GM21447 (cell line): Measurements from ENCODE around the gene OR51E2.
A peak's percentile ranks its signal among the peaks of the same experiment; 100 is the strongest.

Source experiments
- ATAC-seq: cut with Tn5 transposase; IDR thresholded peaks from one replicate; pipeline ENCODE4 v1.9.1; 2021; ENCODE audit not compliant: unreplicated experiment

Gene OR51E2

DNA sequence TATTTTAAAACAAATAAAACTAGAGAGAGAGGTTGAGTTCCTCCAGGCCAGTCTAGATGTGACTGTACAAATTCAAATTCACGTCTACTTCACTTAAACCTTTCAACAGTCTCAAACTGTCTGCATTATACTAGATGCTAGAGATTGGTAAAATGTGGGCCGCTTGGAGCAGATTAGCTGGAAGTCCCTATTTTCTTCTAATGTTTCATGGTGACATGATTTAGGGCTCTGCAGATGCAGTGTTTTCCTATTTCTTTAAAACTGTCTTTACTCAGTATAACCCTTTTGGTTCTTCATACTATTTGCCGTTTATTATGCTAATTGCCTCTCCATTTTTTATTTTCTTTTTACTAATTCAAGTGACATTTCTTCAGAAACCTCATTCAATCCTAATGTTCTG, 33.5 kb downstream of the OR51E2 start:
- ATAC-seq, result no peak

DNA sequence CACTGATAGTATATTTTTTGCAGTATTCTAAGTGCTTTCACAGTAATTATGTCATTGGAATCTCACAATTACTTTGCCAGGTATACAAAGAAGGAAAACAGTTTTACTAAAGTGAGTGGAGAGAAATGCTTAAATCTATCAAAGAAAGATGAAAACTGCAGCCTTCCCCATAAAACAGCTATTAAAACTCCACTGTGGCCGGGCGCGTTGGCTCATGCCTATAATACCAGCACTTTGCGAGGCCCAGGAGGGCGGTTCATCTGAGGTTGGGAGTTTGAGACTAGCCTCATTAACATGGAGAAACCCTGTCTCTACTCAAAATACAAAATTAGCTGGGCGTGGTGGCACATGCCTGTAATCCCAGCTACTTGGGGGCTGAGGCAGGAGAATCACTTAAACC, 34.8 kb downstream of the OR51E2 start:
- ATAC-seq, result no peak

DNA sequence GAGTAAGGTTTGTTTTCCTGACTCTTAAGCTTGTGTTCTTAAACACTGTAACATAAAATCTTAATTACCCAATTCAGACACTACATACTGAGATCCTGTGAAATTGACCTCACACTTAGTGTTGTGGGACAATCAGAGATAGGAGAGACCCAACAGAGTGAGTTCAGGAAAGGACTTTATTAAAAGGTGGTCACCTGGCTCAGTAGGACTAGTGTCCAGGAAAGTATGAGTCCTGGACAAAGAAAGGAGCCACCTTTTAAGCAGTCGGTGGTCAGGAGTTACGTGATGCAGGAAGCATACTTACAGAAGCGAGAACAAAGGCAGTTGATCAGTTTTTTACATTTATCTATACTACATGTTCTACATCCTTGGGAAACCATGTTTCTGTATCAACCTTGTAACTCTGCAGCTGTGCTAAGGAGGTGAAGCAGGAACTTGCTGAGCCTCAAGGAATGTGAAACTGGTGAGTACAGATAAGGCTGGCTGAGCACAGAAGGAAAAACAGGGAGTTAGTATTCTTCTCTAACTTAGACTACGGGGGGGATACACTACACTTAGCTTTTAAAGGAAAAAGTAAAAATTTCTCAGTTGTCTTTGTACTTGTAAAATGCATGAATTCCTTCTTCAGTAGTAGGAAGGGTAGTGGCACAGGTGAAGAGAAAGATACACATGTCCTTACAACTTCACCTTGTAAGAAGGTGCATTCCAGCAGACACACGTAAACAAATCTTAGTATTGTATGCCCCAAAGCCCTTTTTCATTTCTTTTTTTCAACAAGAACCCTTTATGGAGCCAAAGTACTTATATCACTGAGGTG, 38.8 kb downstream of the OR51E2 start:
- no peak for ATAC-seq

DNA sequence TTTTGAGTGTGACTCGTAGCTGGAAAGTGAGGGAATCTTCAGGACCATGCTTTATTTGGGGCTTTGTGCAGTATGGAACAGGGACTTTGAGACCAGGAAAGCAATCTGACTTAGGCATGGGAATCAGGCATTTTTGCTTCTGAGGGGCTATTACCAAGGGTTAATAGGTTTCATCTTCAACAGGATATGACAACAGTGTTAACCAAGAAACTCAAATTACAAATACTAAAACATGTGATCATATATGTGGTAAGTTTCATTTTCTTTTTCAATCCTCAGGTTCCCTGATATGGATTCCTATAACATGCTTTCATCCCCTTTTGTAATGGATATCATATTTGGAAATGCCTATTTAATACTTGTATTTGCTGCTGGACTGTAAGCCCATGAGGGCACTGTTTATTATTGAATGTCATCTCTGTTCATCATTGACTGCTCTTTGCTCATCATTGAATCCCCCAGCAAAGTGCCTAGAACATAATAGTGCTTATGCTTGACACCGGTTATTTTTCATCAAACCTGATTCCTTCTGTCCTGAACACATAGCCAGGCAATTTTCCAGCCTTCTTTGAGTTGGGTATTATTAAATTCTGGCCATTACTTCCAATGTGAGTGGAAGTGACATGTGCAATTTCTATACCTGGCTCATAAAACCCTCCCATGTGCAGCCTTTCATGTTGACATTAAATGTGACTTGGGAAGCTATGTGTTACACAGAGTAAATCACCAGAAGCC, 42.9 kb downstream of the OR51E2 start:
- no peak for ATAC-seq

DNA sequence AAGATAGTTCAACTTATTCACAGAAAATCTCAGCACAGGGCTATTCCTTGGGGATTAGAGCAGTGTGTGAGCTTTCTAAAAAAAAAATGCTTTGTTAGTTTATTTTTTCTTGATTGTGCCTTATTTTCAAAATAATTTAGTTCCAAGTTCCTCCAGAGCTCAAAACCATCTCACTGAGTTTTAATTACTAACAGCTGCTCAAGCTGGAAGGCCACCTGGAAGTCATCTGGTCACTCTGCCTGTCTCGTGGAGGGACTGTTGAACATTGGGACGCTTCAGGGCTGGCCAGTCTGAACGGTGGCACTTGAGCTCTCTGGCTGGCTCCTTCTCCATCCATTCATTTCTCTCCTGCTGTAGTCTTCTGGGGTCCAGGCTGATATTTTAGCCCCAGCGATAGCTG, 49.9 kb downstream of the OR51E2 start:
- ATAC-seq, result no peak

DNA sequence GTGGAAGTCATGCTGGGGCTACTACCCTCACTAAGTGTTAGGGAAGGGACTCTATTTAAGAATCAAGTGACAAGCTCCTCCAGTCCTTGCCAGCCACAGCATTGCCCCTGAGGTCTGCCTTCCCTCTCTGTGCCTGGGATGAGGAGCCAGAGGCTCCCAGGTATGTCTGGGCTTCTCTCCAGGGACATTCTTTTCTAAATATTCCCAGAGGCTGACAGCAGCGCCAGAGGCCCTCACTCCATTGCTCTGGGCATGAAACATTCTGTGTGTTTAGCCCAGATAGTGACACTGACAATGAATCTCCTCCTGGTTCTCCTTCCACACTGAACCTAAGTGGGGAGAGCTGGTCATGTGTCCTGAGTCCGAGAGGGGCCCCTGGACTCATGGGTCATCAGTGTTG, 51.7 kb downstream of the OR51E2 start:
- ATAC-seq, result no peak

DNA sequence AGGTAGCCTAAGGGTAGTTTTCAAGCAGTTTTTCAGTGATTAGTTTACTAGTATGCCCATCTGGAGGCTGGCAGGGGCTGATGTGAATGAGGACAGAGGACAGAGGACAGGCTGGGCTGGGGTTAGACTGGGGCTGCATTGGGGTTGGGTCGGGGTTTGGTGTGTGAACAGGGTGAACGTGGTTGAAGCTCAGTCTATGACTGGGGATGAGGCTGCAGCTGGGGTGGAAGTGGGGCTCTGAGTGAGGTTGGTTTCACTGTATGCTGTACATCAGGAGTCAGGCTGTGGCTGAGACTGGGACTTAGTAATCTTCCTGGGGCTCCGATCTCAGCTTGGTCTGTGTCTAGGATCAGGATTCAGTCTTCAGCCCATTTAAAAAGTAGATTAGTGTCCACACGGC, 53.4 kb downstream of the OR51E2 start:
- no peak for ATAC-seq

DNA sequence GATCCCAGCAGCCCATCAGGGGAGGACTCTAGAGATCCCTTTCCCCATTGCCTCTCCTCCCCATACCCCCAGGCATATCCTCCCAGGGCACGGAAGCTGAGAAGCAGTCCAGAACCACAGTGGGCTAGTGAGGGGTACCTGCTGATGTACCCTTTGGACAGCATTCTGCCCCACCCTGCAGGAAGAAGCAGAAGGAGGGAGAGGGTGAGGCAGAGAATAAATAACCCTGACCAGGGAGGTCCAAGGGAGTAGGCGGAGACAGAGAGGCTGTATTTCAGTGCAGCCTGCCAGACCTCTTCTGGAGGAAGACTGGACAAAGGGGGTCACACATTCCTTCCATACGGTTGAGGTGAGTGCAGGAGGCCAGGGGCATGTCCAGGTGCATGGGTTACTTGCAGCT, 54.0 kb downstream of the OR51E2 start, which contains the start of gene OR51E1:
Gene OR51E1, plus strand, starts transcription at position 301 of the 400 bp plus-strand sequence. CDS start 8,545 bp downstream, outside the sequence.
- no peak for ATAC-seq

DNA sequence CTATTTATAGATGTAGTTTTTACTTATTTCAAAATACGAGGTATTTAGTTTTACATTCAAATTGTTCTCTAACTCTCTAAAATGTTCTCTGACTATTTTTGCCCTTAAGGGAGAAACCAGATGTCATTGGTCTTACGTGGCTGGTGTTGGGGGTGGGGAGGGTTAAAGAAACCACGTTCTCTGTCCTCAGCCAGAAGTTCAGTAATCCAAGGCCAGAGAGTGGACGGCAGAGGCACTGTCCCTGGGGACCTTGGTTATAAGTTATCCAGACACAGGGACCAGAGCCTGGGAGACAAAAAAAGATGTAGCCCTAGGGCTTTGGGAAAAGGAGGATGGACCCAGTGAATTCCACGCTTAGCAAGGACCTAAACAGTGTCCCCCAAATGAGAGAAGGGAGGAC, 54.6 kb downstream of the OR51E2 start:
- no peak for ATAC-seq

DNA sequence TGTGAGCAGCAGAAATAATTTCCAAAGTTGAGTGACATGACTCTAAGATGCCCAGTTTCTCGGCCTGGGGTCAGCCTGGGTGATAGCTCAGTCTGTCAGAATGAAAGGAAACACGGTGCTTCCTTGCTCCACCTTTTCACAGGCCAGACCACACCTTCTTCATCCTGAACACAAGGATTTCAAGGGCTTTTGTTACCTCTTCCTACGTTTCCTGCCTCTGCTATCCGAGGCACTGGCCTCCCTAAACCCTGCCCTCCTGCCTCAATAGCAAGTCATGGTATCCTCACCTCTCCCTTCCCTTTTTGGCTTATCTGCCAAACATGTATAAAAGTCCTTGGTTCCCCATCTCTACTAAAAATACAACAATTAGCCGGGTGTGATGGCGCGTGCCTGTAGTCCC, 55.6 kb downstream of the OR51E2 start:
- ATAC-seq, result no peak

DNA sequence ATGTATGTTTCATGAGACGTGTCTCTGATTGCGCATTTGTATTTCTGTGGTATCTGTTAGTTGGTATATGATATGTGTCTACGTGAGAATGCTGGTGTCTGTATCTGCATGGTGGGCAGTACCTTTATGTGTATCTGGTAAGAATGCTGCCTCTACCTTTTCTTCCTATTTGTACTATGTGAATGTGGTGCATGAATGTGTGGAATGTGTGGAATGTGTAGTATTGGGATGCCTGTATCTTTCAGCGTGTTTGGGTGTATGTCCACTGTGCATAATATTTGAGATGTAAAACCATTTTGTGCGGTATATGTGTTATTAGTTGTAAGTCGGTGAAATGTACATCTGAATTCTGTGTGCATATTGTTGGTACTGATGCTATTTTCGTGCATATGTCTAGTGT, 56.2 kb downstream of the OR51E2 start:
- ATAC-seq, result no peak

DNA sequence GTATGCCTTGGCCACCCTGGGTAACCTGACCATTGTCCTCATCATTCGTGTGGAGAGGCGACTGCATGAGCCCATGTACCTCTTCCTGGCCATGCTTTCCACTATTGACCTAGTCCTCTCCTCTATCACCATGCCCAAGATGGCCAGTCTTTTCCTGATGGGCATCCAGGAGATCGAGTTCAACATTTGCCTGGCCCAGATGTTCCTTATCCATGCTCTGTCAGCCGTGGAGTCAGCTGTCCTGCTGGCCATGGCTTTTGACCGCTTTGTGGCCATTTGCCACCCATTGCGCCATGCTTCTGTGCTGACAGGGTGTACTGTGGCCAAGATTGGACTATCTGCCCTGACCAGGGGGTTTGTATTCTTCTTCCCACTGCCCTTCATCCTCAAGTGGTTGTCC, 57.7 kb downstream of the OR51E2 start:
- no peak for ATAC-seq

DNA sequence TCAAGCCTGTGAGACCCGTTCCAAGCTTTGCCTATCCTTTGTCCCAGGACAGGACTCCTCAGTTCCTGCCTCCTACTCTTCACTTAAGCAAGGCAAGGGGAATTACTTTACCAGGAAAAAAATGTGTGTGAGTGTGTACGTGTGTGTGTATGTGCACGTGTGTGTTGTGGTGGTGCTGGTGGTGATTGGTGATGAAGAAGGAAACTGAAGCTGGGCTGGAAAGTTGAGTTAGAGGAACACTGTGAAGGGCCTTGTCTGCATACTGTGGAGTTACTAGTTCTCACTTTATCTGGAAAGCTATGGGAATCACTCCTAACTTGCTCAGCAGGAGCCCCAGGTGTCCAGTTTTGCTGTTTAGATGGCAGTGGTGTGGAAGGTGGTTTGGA, 60.0 kb downstream of the OR51E2 start:
- no peak for ATAC-seq

DNA sequence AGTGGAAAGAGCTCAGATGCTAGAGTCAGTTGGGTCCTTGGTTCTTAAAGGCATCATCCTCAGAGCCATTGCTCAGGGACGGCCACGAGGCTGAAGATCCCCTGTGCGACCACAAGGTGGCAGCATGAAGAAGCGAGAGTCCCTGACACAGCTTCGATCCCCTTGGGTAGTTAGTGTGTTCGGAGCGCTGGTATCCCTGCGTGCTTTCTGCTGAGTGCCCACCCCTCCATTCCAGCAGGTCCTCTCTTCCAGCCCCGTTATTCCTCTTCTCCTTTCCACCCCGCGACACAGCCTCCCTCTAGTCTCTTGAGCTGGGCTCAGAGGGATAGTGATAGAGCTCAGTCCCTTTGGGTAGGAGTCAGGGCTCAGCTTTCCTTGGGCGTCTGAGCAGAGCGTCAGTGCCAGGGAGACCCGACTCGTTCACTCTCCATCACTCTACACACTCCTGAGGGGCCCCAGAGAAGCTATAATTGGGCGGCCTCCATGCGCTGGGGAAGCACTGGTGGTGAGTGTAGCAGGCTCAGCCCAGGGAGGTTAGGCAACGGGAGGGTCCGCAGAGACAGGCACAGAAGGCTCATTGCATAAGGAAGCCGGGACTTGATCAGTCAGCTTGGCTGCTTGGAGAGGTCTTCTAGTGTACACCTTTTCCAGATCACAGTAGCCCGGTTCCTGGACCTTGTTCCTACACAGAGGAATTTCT, 60.5 kb downstream of the OR51E2 start, which contains the start of gene OR51D1:
Gene OR51D1, plus strand, starts transcription at position 516 of the 700 bp plus-strand sequence. CDS start 2,314 bp downstream, outside the sequence.
- peak; percentile 93 for ATAC-seq

DNA sequence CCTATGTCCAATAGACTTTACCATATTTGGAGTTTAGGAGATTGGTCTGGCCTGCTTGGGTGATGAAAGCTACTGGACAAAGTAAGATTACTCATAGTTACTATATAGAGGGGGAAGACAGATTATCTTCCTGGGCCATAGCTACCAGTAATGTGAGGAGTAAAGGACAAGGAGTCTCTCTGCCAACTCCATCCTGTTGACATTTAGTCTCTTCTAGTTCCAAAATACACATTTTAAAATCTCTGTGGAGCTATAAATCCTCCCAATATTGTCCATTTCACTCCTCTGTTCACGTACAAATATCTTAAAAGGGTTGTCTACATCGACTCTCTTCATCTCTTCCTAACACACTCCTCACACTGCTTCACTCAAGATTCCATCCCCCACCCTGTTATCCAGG, 61.5 kb downstream of the OR51E2 start:
- no peak for ATAC-seq
